GM20000 (cell line): ENCODE measurements around the gene FYCO1.

ENCODE experiments used
- DNase-seq: peaks from one replicate; pipeline ENCODE4 v3.0.0; 2012; ENCODE audit warnings: low spot score
- CTCF ChIP-seq: IDR thresholded peaks from 2 replicates; pipeline ENCODE4 v1.5.1; 2012; ENCODE audit warnings: mild to moderate bottlenecking, control low read depth; ENCODE audit errors: extremely low read depth, missing control alignments

Gene FYCO1

DNA sequence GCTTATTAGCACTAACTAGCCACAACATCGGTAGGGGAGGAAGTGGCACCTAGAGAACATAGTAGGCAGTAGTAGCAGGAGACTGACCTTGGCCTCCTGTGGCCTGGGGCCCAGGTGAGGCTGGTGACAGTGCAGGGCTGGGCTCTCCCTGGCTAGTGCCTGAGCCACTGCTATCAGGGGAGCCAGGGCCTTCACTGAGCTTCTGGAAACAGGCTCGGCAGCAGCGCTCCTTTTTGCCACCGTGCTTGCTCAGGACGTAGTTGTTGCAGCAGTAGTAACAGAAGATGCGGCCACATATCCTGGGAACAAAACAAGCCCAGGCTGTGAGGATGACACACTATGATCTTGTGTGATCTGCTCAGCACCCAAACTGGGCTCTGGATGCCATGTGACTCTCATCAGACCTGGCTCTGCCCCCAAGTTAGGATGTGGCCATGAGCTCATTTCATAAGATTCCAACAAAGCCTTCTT lies 37.3 kb downstream of the FYCO1 start:
- no peak for DNase-seq
- TF ChIP-seq CTCF: no peak

- no peak for DNase-seq
- TF ChIP-seq CTCF: no peak
Observed at GRCh38 chr3:45957586-45957985, 38.0 kb downstream of the FYCO1 start.

- no peak for TF ChIP-seq CTCF
- DNase-seq: no peak
Observed at GRCh38 chr3:45955706-45956105, 39.9 kb downstream of the FYCO1 start.

DNA sequence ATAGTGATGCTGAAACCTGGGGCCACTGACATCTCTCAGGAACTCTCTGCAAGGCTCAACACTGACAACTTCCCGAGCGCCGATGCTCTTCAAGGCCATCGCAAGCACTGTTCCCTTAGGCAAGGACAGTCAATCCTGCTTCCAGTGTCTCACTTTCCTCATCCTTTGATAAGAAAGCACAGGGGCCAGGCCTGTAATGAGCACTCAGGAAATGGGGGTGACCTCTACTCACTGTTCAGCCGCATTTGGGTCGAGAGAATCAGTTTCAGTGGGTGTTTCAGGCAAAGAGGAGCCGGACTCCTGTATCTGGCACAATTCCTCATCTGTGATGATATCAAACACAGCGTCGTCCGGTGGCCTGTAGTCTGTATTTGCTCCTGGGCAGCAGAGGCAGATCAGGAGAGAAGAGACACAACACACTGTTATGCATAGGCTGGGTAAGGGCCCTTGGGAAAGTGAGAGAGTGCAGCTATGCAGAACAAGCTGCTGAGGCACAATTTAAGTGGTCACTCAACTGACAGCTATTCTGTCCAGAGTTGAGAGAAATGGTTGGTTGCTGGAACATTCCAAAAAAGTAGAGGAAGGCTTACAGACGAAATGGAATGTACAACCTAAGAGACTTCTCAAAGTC lies 40.5 kb downstream of the FYCO1 start:
- no peak for TF ChIP-seq CTCF
- DNase-seq: no peak

GRCh38 chr3:45954306-45954705 lies 41.3 kb downstream of the FYCO1 start:
- DNase-seq: no peak
- no peak for TF ChIP-seq CTCF

- no peak for DNase-seq
- TF ChIP-seq CTCF: no peak
Observed at GRCh38 chr3:45953536-45953935, 42.1 kb downstream of the FYCO1 start.

GRCh38 chr3:45952456-45952855 lies 43.2 kb downstream of the FYCO1 start:
- no peak for DNase-seq
- TF ChIP-seq CTCF: no peak
